Cardiac fibroblast (primary cell): ENCODE measurements around the gene DHRSX.
"Not testable (repeated sequence)": the region's sequence is repeated elsewhere in the genome, so short reads cannot be mapped to it uniquely, and the experiment has no call there.

Source experiments
- DNase-seq, 2 donors: peaks; one replicate each; pipeline versions ENCODE4 v3.0.0 to v3.0.0-alpha.2; 2010; ENCODE audit warnings: low read depth in 2 of 2
- H3K4me3 ChIP-seq, 2 donors: replicated peaks in 1 of 2; 1 replicate in 1 of 2; 2 replicates in 1 of 2; pipeline ENCODE4 v1.5.1; 2011; ENCODE audit warnings: low read depth in 2 of 2, low read length in 2 of 2, mild to moderate bottlenecking in 2 of 2, moderate library complexity in 1 of 2
- CTCF ChIP-seq: IDR thresholded peaks from one replicate; pipeline ENCODE4 v1.5.1; 2011; ENCODE audit warnings: low read depth, mild to moderate bottlenecking, low read length, inconsistent platforms

The DHRSX gene

GRCh38 chrX:2483398-2484060 is 17.2 kb downstream of the DHRSX start:
- DNase-seq: no peak

GRCh38 chrX:2481597-2481996 is 19.2 kb downstream of the DHRSX start:
- not testable (repeated sequence) for H3K4me3 ChIP-seq, DNase-seq

More at GRCh38 chrX:2483398-2484060, 17.2 kb downstream of the DHRSX start:
- no peak overlapping the region for H3K4me3 ChIP-seq
- TF ChIP-seq CTCF: no peak

GRCh38 chrX:2479982-2480381 is 20.8 kb downstream of the DHRSX start:
- DNase-seq, H3K4me3 ChIP-seq: not testable (repeated sequence)

GRCh38 chrX:2479420-2479780 is 21.4 kb downstream of the DHRSX start:
- no peak overlapping the region for H3K4me3 ChIP-seq
- TF ChIP-seq CTCF: no peak
- no peak for DNase-seq

GRCh38 chrX:2478546-2479419 is 22.0 kb downstream of the DHRSX start:
- H3K4me3 ChIP-seq: no peak overlapping the region
- no peak for TF ChIP-seq CTCF
- no peak for DNase-seq

GRCh38 chrX:2477313-2477712 is 23.5 kb downstream of the DHRSX start:
- H3K4me3 ChIP-seq, DNase-seq: not testable (repeated sequence)

GRCh38 chrX:2474963-2475726 is 25.6 kb downstream of the DHRSX start:
- no peak overlapping the region for H3K4me3 ChIP-seq
- no peak for TF ChIP-seq CTCF
- no peak for DNase-seq

GRCh38 chrX:2474280-2474962 is 26.4 kb downstream of the DHRSX start:
- H3K4me3 ChIP-seq: no peak overlapping the region
- no peak for TF ChIP-seq CTCF
- DNase-seq: no peak

- H3K4me3 ChIP-seq, DNase-seq: not testable (repeated sequence)
These were observed 27.7 kb downstream of the DHRSX start for GRCh38 chrX:2473064-2473463.
